ENCODE results near the gene BAG2.

The BAG2 gene

GRCh38 chr6:57172136-57173055, at the start of gene BAG2:
Gene BAG2, plus strand, starts transcription at chr6:57172326. Its CDS starts 372 bp downstream, at chr6:57172698.
- DNase-seq: no peak

- no peak for DNase-seq
Measured at GRCh38 chr6:57123111-57123510, 49.0 kb upstream of the BAG2 start.

GRCh38 chr6:57127763-57128162, 44.4 kb upstream of the BAG2 start:
- no peak for DNase-seq

- DNase-seq: no peak
Measured at GRCh38 chr6:57130661-57131177, 41.4 kb upstream of the BAG2 start.

GRCh38 chr6:57134954-57135353, 37.2 kb upstream of the BAG2 start:
- no peak for DNase-seq

- DNase-seq: no peak
Measured at GRCh38 chr6:57135885-57136284, 36.2 kb upstream of the BAG2 start.

GRCh38 chr6:57137350-57137749, 34.8 kb upstream of the BAG2 start:
- no peak for DNase-seq

GRCh38 chr6:57138026-57138425, 34.1 kb upstream of the BAG2 start:
- no peak for DNase-seq

- DNase-seq: no peak
Measured at GRCh38 chr6:57141451-57142177, 30.5 kb upstream of the BAG2 start.

- no peak for DNase-seq
Measured at GRCh38 chr6:57142178-57142525, 30.0 kb upstream of the BAG2 start.

- no peak for DNase-seq
Measured at GRCh38 chr6:57143690-57144089, 28.4 kb upstream of the BAG2 start.

GRCh38 chr6:57147401-57147800, 24.7 kb upstream of the BAG2 start:
- no peak for DNase-seq

- no peak for DNase-seq
Measured at GRCh38 chr6:57147955-57148858, 23.9 kb upstream of the BAG2 start.

GRCh38 chr6:57158658-57159057, 13.5 kb upstream of the BAG2 start:
- no peak for DNase-seq

- no peak for DNase-seq
Measured at GRCh38 chr6:57159127-57159526, 13.0 kb upstream of the BAG2 start.

- no peak for DNase-seq
Measured at GRCh38 chr6:57162028-57162427, 10.1 kb upstream of the BAG2 start.

GRCh38 chr6:57162516-57162915, 9.6 kb upstream of the BAG2 start:
- no peak for DNase-seq

- DNase-seq: no peak
Measured at GRCh38 chr6:57163956-57164355, 8.2 kb upstream of the BAG2 start.

- DNase-seq: no peak
Measured at GRCh38 chr6:57165080-57165479, 7.0 kb upstream of the BAG2 start.

GRCh38 chr6:57173056-57173885, 1.1 kb downstream of the BAG2 start:
- no peak for DNase-seq

GRCh38 chr6:57173886-57174510, 1.9 kb downstream of the BAG2 start:
- DNase-seq: no peak

- no peak for DNase-seq
Measured at GRCh38 chr6:57174511-57174907, 2.4 kb downstream of the BAG2 start.
